Ovary (tissue), 3 donors: ENCODE results near the gene MAZ.

Experiments used
- CTCF ChIP-seq, 3 donors: fragments of 450-650 bp in 2 of 3; fragments of 200-600 bp in 1 of 3; IDR thresholded peaks; one replicate each; pipeline versions ENCODE4 v1.5.1 to v1.8.0; 2016 to 2022; ENCODE audit warnings: antibody characterized with exemption in 3 of 3, mild to moderate bottlenecking in 1 of 3
- EP300 ChIP-seq: sonication (generic); formaldehyde crosslinking; IDR thresholded peaks from one replicate; pipeline ENCODE4 v1.6.1; 2017; ENCODE audit warnings: antibody characterized with exemption
- POLR2A ChIP-seq: fragments of 450-650 bp; IDR thresholded peaks from one replicate; pipeline ENCODE4 v1.6.1; 2017; ENCODE audit warnings: antibody characterized with exemption, mild to moderate bottlenecking, moderate library complexity
- donor health status: DM: no; HTN: no; CAD: no.

- no peak for TF ChIP-seq CTCF (IDR thresholded peaks at IDR 0.05)
- no peak for TF ChIP-seq POLR2A
- no peak for TF ChIP-seq EP300
These were observed 14.7 kb downstream of the MAZ start for GRCh38 chr16:29820730-29821642.
